ENCODE data around the gene UBE2G2. TPM values are rescaled to one million over a fixed set of nuclear protein-coding genes. Genes with fewer than 3 reads are reported as not detected.
A peak's percentile ranks its signal among the peaks of the same experiment; 100 is the strongest.

The UBE2G2 gene
- total and polyA plus RNA-seq, 8 donors: 75.0 to 157 (median 131) TPM

DNA sequence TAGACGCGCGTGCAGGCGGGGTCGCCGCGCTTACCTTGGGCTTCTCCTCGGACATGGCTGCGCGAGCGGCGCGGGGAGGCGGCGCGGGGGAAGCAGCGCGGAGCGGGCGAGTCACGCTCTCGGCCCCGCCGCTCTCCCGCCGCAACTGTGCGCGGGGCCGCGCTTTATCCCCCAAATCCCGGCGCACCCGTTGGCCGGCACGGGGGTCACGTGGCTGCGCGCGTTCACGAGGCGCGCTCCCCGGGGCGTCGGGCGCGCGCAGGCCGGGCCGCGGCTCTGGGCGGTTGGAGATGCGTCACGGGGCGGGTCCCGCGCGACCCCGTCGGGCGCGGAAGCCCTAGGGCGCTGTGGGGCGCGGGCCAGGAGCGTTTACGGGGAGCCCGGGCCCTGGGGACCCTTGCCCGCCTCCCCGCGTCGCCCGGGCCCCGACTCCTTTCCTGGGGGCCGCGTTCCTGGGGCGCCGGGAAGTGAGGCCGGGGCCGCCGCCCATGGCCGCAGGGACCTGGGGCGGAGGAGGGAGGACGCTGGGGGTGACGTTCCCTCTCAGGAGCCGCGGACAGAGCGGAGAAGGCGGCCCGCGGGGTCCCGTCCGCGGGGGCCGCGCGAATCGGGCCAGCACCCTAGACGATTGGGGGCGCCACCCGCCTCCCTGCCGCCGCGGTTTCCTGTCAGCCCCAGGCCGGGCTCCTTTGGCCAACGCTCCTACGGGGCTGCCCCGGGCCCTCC lies 16.5 kb upstream of the UBE2G2 start, which contains the start of gene SUMO3:
Gene SUMO3 (minus strand): TSS at position 149 of the 726 bp plus-strand sequence. CDS start 94 bp downstream, at position 55.
- peaks cover 0 to 35% of the 10 kb centered on the region in 2 donors for H3K4me1 ChIP-seq
- intact Hi-C loops (cut with DNase I): no loop called here
- peak within 1 kb of the TSS; percentile 62 to 69 for H3K4me3 ChIP-seq
- H3K27me3 ChIP-seq: no peaks in the 10 kb centered on the region
- peak; percentile 77 for ATAC-seq
- TF ChIP-seq CTCF (IDR thresholded peaks at IDR 0.05): no peak
- peak; percentile 79 to 94 (median 86) for DNase-seq
- peak within 1 kb of the TSS; percentile 82 to 92 for H3K27ac ChIP-seq
- peaks cover 0 to 9% of the 10 kb centered on the region in 2 donors for H3K36me3 ChIP-seq
- H3K9me3 ChIP-seq: peaks cover 0 to 23% of the 10 kb centered on the region in 2 donors

DNA sequence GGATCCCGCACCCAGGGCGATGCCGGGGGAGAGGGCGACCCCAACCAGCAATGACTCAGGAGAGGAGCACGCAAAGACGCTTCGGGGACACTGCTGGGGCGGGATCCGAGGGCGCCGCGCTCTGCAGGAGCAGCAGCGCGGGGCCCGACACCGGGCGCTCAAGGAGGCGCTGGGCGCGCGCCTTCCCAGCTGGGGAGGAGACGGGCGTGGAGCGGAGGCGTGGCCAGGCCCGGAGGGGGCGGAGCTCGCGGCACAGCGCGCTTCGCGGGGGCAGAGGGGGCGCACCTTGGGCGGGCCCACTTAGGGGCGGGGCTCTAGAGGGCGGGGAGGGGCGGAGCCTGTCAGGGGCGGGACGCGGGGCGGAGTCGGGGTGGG lies 15.9 kb upstream of the UBE2G2 start:
- H3K27ac ChIP-seq: peak overlapping the region; percentile 82 to 92
- intact Hi-C loops (cut with DNase I): no loop called here

GRCh38 chr21:44816761-44817505 lies 15.3 kb upstream of the UBE2G2 start:
- Histone ChIP-seq H3K4me3 (peak overlapping the region; percentile 52 to 62), H3K4me1 (peaks cover 0 to 35% of the 10 kb centered on the region in 2 donors), H3K9me3 (peaks cover 0 to 12% of the 10 kb centered on the region in 2 donors), H3K36me3 (peaks cover 0 to 20% of the 10 kb centered on the region in 2 donors), H3K27me3 (no peaks in the 10 kb centered on the region), H3K27ac (peak overlapping the region in 1 of 2 donors; percentile 92)
- DNase-seq (no peak), ATAC-seq (no peak)
- no peak for TF ChIP-seq CTCF (IDR thresholded peaks at IDR 0.05)
- intact Hi-C loops (cut with DNase I): no loop called here

More for the DNA sequence above, 15.9 kb upstream of the UBE2G2 start:
- Histone ChIP-seq H3K9me3 (peaks cover 0 to 18% of the 10 kb centered on the region in 2 donors), H3K36me3 (peaks cover 0 to 14% of the 10 kb centered on the region in 2 donors), H3K4me1 (peaks cover 0 to 35% of the 10 kb centered on the region in 2 donors), H3K27me3 (no peaks in the 10 kb centered on the region), H3K4me3 (peak overlapping the region; percentile 62 to 69)
- DNase-seq: peak; percentile 83 to 99 (median 94)
- no peak for TF ChIP-seq CTCF (IDR thresholded peaks at IDR 0.05)
- peak; percentile 96 for ATAC-seq

DNA sequence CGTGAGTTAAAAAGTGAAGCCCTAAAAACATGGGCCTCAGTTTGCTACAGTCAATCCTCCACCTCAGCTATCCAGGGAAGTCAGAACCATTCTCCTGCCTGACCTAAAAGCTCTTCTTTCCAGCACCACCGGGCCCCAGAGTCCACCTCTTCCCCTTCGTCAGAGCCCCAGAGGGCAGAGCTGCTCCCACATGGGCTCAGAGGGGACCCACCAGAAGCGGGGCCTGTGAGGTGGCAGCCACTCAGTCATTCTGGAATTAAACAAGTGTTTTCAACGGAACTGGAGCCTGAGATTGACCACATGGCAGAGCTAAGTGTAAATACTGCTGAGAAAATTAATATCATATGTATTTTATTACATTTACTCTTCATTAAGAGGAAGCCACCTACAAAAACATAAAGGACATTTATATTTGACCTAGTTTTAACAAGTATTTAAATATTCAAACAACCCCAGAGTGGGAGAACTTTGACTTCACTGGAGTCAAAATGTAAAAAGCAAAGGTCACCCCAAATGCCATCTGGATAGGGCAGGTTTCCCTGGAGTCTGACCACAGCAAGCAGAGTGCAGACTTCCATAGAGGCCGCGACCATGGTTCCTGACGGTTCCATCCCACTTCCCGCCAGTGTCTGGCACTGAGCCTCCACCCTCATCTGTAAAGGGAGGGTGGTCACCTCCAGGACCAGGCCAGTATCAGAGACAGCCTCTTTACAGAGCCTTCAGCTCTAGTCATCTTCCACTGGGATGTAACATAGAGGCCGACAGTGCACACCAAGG lies 14.4 kb upstream of the UBE2G2 start:
- Histone ChIP-seq H3K27ac (no peak overlapping the region), H3K4me3 (no peak overlapping the region), H3K27me3 (no peaks in the 10 kb centered on the region), H3K9me3 (peaks cover 0 to 4% of the 10 kb centered on the region in 2 donors), H3K36me3 (peaks cover 0 to 24% of the 10 kb centered on the region in 2 donors), H3K4me1 (peaks cover 0 to 42% of the 10 kb centered on the region in 2 donors)
- ATAC-seq (no peak), DNase-seq (no peak)
- intact Hi-C loops (cut with DNase I): no loop called here
- no peak for TF ChIP-seq CTCF (IDR thresholded peaks at IDR 0.05)
